ENCODE measurements around the gene SIMC1. TPM values are rescaled to one million over a fixed set of nuclear protein-coding genes. Genes with fewer than 3 reads are reported as not detected.

Gene SIMC1
- total RNA-seq, 1 experiment from 2014 or later = 19.2 TPM

DNA sequence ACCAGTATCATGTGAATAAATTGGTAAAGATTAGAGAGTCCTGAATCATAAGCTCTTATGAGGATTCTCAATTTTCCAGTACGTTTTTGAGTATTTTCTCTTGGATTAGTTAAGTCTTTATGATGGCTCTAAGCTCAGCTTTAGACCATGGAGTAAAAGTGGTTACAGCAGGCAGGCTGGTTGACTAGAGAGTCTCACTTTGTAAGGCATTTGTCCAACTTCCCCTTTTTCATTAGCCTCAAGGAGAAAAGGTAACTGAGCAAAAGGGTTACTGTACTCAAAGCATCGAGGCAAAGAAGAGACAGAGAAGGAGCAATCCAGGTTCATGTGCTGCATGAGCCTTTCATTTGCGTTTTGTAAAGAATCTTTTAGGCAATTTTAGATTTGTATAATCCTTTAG lies 141.7 kb downstream of the SIMC1 start:
- H3K27me3 ChIP-seq (ENCODE audit: control insufficient read depth, insufficient read depth, low read length) = no peaks in the 10 kb centered on the region
- in situ Hi-C loops (cut with HindIII; ENCODE audit: low pct_unique_long_range_greater_than_20kb, low sequenced_read_pairs) (no loop called here), intact Hi-C loops (cut with micrococcal nuclease; ENCODE audit: unreplicated experiment) (no loop called here)
- no TSS peak for BruUV-seq (replicated peaks)
- TF ChIP-seq, protein P1, sequence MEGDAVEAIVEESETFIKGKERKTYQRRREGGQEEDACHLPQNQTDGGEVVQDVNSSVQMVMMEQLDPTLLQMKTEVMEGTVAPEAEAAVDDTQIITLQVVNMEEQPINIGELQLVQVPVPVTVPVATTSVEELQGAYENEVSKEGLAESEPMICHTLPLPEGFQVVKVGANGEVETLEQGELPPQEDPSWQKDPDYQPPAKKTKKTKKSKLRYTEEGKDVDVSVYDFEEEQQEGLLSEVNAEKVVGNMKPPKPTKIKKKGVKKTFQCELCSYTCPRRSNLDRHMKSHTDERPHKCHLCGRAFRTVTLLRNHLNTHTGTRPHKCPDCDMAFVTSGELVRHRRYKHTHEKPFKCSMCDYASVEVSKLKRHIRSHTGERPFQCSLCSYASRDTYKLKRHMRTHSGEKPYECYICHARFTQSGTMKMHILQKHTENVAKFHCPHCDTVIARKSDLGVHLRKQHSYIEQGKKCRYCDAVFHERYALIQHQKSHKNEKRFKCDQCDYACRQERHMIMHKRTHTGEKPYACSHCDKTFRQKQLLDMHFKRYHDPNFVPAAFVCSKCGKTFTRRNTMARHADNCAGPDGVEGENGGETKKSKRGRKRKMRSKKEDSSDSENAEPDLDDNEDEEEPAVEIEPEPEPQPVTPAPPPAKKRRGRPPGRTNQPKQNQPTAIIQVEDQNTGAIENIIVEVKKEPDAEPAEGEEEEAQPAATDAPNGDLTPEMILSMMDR (IDR thresholded peaks at IDR 0.05) = no peak
- TF ChIP-seq TCF7L2 (IDR thresholded peaks at IDR 0.05; ENCODE audit: low read depth, low read length) (no peak), SIN3A (IDR thresholded peaks at IDR 0.05; ENCODE audit: borderline replicate concordance, insufficient read depth, low read depth, low read length) (no peak), POLR2AphosphoS5 (IDR thresholded peaks at IDR 0.05; ENCODE audit: low read depth, low read length) (no peak)
- TF ChIP-seq, protein P2, sequence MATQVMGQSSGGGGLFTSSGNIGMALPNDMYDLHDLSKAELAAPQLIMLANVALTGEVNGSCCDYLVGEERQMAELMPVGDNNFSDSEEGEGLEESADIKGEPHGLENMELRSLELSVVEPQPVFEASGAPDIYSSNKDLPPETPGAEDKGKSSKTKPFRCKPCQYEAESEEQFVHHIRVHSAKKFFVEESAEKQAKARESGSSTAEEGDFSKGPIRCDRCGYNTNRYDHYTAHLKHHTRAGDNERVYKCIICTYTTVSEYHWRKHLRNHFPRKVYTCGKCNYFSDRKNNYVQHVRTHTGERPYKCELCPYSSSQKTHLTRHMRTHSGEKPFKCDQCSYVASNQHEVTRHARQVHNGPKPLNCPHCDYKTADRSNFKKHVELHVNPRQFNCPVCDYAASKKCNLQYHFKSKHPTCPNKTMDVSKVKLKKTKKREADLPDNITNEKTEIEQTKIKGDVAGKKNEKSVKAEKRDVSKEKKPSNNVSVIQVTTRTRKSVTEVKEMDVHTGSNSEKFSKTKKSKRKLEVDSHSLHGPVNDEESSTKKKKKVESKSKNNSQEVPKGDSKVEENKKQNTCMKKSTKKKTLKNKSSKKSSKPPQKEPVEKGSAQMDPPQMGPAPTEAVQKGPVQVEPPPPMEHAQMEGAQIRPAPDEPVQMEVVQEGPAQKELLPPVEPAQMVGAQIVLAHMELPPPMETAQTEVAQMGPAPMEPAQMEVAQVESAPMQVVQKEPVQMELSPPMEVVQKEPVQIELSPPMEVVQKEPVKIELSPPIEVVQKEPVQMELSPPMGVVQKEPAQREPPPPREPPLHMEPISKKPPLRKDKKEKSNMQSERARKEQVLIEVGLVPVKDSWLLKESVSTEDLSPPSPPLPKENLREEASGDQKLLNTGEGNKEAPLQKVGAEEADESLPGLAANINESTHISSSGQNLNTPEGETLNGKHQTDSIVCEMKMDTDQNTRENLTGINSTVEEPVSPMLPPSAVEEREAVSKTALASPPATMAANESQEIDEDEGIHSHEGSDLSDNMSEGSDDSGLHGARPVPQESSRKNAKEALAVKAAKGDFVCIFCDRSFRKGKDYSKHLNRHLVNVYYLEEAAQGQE (IDR thresholded peaks at IDR 0.05; ENCODE audit: insufficient read depth in 1 of 2, low read depth in 2 of 2, low read length in 1 of 2) = no peak
- H3K9me3 ChIP-seq (ENCODE audit: control insufficient read depth, insufficient read depth, low read depth, low read length) = no peaks in the 10 kb centered on the region
- no peak for DNase-seq (ENCODE audit: low read depth, low spot score)
- ATAC-seq = no peak
- no peak overlapping the region for H3K27ac ChIP-seq (ENCODE audit: low read length)
- ChIA-PET POLR2A (no interaction called here), CTCF (no interaction called here)
- no peaks in the 10 kb centered on the region for H3K4me1 ChIP-seq (ENCODE audit: control insufficient read depth, insufficient read depth, low read length)
- H3K36me3 ChIP-seq (ENCODE audit: control insufficient read depth, insufficient read depth, low read length) = peaks cover 16% of the 10 kb centered on the region
- H3K4me3 ChIP-seq (ENCODE audit: low read depth in 2 of 2, low read length in 2 of 2) = no peak overlapping the region

DNA sequence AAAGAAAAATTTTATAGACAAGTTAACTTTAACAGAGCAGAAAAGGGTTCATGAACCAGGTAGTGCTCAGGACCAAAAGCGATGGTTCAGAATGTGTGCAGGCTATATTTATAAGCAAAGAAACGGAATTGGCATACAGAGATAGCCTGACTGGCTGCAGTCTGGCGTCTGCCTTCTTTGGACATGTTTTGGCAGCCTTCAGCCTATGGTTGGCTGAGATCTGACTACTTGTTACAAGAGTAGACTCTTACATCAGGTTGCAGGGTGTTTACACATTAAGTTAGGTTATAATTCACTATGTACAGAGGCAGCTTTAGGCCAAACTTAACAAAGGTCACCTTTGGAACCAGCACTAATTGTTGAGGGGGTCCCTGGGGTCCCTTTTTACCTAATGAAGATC lies 143.2 kb downstream of the SIMC1 start:
- in situ Hi-C loops (cut with HindIII; ENCODE audit: low pct_unique_long_range_greater_than_20kb, low sequenced_read_pairs) (no loop called here), intact Hi-C loops (cut with micrococcal nuclease; ENCODE audit: unreplicated experiment) (no loop called here)
- POLR2A ChIA-PET = no interaction called here
- peaks cover 26% of the 10 kb centered on the region for H3K36me3 ChIP-seq (ENCODE audit: control insufficient read depth, insufficient read depth, low read length)
- no TSS peak for BruUV-seq (replicated peaks)
- CTCF ChIA-PET = interaction anchor here (0.6 kb wide), 1 partner anchor 654 kb away, joined by 3 read pairs; no protein-coding TSS in a partner anchor
- ATAC-seq = no peak
- H3K4me1 ChIP-seq (ENCODE audit: control insufficient read depth, insufficient read depth, low read length) = peaks cover 8% of the 10 kb centered on the region
- no peaks in the 10 kb centered on the region for H3K9me3 ChIP-seq (ENCODE audit: control insufficient read depth, insufficient read depth, low read depth, low read length)
- H3K4me3 ChIP-seq (ENCODE audit: low read depth in 2 of 2, low read length in 2 of 2) = no peak overlapping the region
- TF ChIP-seq, protein P1 (IDR thresholded peaks at IDR 0.05) = no peak
- TF ChIP-seq POLR2AphosphoS5 (IDR thresholded peaks at IDR 0.05; ENCODE audit: low read depth, low read length) (no peak), SIN3A (IDR thresholded peaks at IDR 0.05; ENCODE audit: borderline replicate concordance, insufficient read depth, low read depth, low read length) (no peak), TCF7L2 (IDR thresholded peaks at IDR 0.05; ENCODE audit: low read depth, low read length) (no peak)
- TF ChIP-seq, protein P2 (IDR thresholded peaks at IDR 0.05; ENCODE audit: insufficient read depth in 1 of 2, low read depth in 2 of 2, low read length in 1 of 2) = no peak
- DNase-seq (ENCODE audit: low read depth, low spot score) = no peak
- H3K27me3 ChIP-seq (ENCODE audit: control insufficient read depth, insufficient read depth, low read length) = no peaks in the 10 kb centered on the region
- no peak overlapping the region for H3K27ac ChIP-seq (ENCODE audit: low read length)

Data from Panc1 (cell line).